Stomach (tissue), 9 donors: ENCODE results near the gene PCDHGA9. TPM values are rescaled to one million over a fixed set of nuclear protein-coding genes. Genes with fewer than 3 reads are reported as not detected.
"Not testable (repeated sequence)": the region's sequence is repeated elsewhere in the genome, so short reads cannot be mapped to it uniquely, and the experiment has no call there.

Experiments used
- DNase-seq, 2 donors: peaks; one replicate each; pipeline versions ENCODE4 v3.0.0 to v3.0.0-alpha.2; 2013 to 2019
- H3K27ac ChIP-seq, 5 donors: fragments of 200-600 bp in 4 of 5; sonication (generic) in 4 of 5; one replicate each; pipeline ENCODE4 v1.5.1; 2013 to 2019; ENCODE audit warnings: mild to moderate bottlenecking in 1 of 5, moderate library complexity in 1 of 5
- H3K27me3 ChIP-seq, 3 donors: fragments of 200-600 bp; sonication (generic); one replicate each; pipeline ENCODE4 v1.5.1; 2017 to 2019; ENCODE audit warnings: mixed run types in 1 of 3
- H3K36me3 ChIP-seq, 4 donors: fragments of 200-600 bp; sonication (generic); 1 replicate in 3 of 4; 2 replicates in 1 of 4; pipeline ENCODE4 v1.5.1; 2016 to 2019
- H3K4me1 ChIP-seq, 4 donors: fragments of 200-600 bp; sonication (generic); one replicate each; pipeline ENCODE4 v1.5.1; 2016 to 2019
- H3K4me3 ChIP-seq, 4 donors: fragments of 200-600 bp; sonication (generic) in 3 of 4; one replicate each; pipeline ENCODE4 v1.5.1; 2016 to 2019; ENCODE audit warnings: mild to moderate bottlenecking in 1 of 4
- H3K9me3 ChIP-seq, 4 donors: fragments of 200-600 bp; sonication (generic); one replicate each; pipeline ENCODE4 v1.5.1; 2016 to 2019
- CTCF ChIP-seq, 7 experiments: fragments of 450-650 bp in 4 of 7; fragments of 200-600 bp in 3 of 7; sonication (generic) in 3 of 7; IDR thresholded peaks; one replicate each; pipeline ENCODE4 v1.5.1; 2016 to 2019; ENCODE audit warnings: antibody characterized with exemption in 7 of 7, control low read depth in 2 of 7, mild to moderate bottlenecking in 1 of 7
- EP300 ChIP-seq: sonication (generic); formaldehyde crosslinking; IDR thresholded peaks from one replicate; pipeline ENCODE4 v1.6.1; 2017; ENCODE audit warnings: antibody characterized with exemption
- POLR2A ChIP-seq, 4 donors: fragments of 450-650 bp; IDR thresholded peaks; one replicate each; pipeline ENCODE4 v1.6.1; 2016; ENCODE audit warnings: antibody characterized with exemption in 4 of 4, control low read depth in 2 of 4, mild to moderate bottlenecking in 1 of 4, moderate library complexity in 1 of 4
- POLR2AphosphoS5 ChIP-seq, 3 donors: sonication (generic); formaldehyde crosslinking; IDR thresholded peaks; one replicate each; pipeline ENCODE4 v1.6.1; 2016; ENCODE audit warnings: antibody characterized with exemption in 3 of 3
- WGBS, 5 donors: extraction: QIAGEN DNeasy Blood & Tissue Kit in 3 of 5; methylation state at CpG; one replicate each; pipeline versions ENCODE4 v1.1.5 to v1.1.7; 2013 to 2018; 5-methylcytosine and 5-hydroxymethylcytosine counted together
- intact Hi-C: fragments of 100-400 bp; cut with DNase I; formaldehyde crosslinking; loops from one replicate; pipeline ENCODE4 v1.15.1; 2023; ENCODE audit warnings: low total_unique reads
- polyA plus RNA-seq, 3 donors: library from polyadenylated mRNA; stranded (reverse); fragments of 200-250 nt; gene quantifications; one replicate each; pipeline ENCODE4 v1.2.3, GENCODE V29; 2013
- total RNA-seq, 5 donors: library from RNA; depleted of rRNA; stranded (reverse); fragments of >200 nt; gene quantifications; one replicate each; pipeline versions ENCODE4 v1.1.0 to v1.2.3, GENCODE V29; 2014 to 2016
- donor health status: healthy with polysubstance abuse.
- donor health status: Bipolar disorder and iron deficiency.
- donor health status: healthy.

PCDHGA9 gene
- total and polyA plus RNA-seq, 8 donors: 0.13 to 10.1 (median 2.0) TPM; not detected in 2

DNA sequence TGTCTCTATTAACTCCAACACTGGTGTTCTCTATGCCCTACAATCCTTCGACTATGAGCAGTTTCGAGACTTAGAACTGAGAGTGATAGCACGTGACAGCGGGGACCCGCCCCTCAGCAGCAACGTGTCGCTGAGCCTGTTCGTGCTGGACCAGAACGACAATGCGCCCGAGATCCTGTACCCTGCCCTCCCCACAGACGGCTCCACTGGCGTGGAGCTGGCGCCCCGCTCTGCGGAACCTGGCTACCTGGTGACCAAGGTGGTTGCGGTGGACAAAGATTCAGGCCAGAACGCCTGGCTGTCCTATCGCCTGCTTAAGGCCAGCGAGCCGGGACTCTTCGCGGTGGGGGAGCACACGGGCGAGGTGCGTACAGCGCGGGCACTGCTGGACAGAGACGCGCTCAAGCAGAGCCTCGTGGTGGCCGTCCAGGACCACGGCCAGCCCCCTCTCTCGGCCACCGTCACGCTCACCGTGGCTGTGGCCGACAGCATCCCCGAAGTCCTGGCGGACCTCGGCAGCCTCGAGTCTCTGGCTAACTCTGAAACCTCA is 20.2 kb downstream of the PCDHGA9 start:
- no peak overlapping the region for H3K27ac ChIP-seq
- WGBS, 5 donors: 23 to 34% (median 24%) methylated on average over 15 to 42 of the region's 42 CpGs
- intact Hi-C loops: no loop called here
- peaks cover 0 to 26% (median 7%) of the 10 kb centered on the region in 4 donors for H3K4me1 ChIP-seq
- no peak for TF ChIP-seq POLR2AphosphoS5 (IDR thresholded peaks at IDR 0.05)
- no peak for TF ChIP-seq CTCF (IDR thresholded peaks at IDR 0.05)
- TF ChIP-seq EP300: no peak
- TF ChIP-seq POLR2A (IDR thresholded peaks at IDR 0.05): no peak
- peaks cover 0 to 36% (median 5%) of the 10 kb centered on the region in 4 donors for H3K36me3 ChIP-seq
- no peak for DNase-seq
- H3K4me3 ChIP-seq: no peak overlapping the region
- peaks cover 79 to 100% (median 99%) of the 10 kb centered on the region in 4 donors for H3K9me3 ChIP-seq
- H3K27me3 ChIP-seq: peaks cover 0 to 78% (median 20%) of the 10 kb centered on the region in 3 donors

- 35 to 44% (median 42%) methylated on average over 16 to 53 of the region's 53 CpGs for WGBS, 5 donors
- DNase-seq: no peak
- TF ChIP-seq EP300: no peak
- intact Hi-C loops: no loop called here
- Histone ChIP-seq H3K27me3 (peaks cover 0 to 74% (median 15%) of the 10 kb centered on the region in 3 donors), H3K36me3 (peaks cover 0 to 32% (median 8%) of the 10 kb centered on the region in 4 donors), H3K4me1 (peaks cover 0 to 11% (median 0%) of the 10 kb centered on the region in 4 donors), H3K27ac (no peak overlapping the region), H3K9me3 (peaks cover 63 to 100% (median 99%) of the 10 kb centered on the region in 4 donors), H3K4me3 (no peak overlapping the region)
Measured at GRCh38 chr5:141427783-141428426, 25.3 kb downstream of the PCDHGA9 start.

DNA sequence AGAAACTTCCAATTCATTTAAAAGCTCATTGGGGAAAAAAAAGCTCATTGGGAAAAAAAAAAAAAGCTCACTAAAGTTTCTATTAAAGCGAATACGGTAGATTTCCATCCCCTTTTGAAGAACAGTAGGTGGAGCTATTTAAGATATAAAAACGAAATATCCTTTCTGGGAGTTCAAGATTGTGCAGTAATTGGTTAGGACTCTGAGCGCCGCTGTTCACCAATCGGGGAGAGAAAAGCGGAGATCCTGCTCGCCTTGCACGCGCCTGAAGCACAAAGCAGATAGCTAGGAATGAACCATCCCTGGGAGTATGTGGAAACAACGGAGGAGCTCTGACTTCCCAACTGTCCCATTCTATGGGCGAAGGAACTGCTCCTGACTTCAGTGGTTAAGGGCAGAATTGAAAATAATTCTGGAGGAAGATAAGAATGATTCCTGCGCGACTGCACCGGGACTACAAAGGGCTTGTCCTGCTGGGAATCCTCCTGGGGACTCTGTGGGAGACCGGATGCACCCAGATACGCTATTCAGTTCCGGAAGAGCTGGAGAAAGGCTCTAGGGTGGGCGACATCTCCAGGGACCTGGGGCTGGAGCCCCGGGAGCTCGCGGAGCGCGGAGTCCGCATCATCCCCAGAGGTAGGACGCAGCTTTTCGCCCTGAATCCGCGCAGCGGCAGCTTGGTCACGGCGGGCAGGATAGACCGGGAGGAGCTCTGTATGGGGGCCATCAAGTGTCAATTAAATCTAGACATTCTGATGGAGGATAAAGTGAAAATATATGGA is 27.9 kb downstream of the PCDHGA9 start, which contains the start of gene PCDHGA12:
Gene PCDHGA12, plus strand, starts transcription at position 176 of the 782 bp plus-strand sequence. Its CDS starts 253 bp downstream, at position 429.
- TF ChIP-seq EP300: no peak
- no peak for TF ChIP-seq CTCF (IDR thresholded peaks at IDR 0.05)
- TF ChIP-seq POLR2AphosphoS5 (IDR thresholded peaks at IDR 0.05): no peak
- no peak for TF ChIP-seq POLR2A (IDR thresholded peaks at IDR 0.05)
- Histone ChIP-seq H3K9me3 (peaks cover 64 to 100% (median 97%) of the 10 kb centered on the region in 4 donors), H3K36me3 (peaks cover 0 to 24% (median 8%) of the 10 kb centered on the region in 4 donors), H3K4me3 (peak within 1 kb of the TSS; percentile 20 to 34 (median 29)), H3K27me3 (peaks cover 0 to 71% (median 12%) of the 10 kb centered on the region in 3 donors), H3K27ac (no peak within 1 kb of the TSS), H3K4me1 (peaks cover 0 to 10% (median 0%) of the 10 kb centered on the region in 4 donors)
- intact Hi-C loops: no loop called here
- peak in 1 of 2 donors; percentile 54 for DNase-seq
- 10 to 20% (median 13%) methylated on average over 33 of the region's 33 CpGs for WGBS, 5 donors

DNA sequence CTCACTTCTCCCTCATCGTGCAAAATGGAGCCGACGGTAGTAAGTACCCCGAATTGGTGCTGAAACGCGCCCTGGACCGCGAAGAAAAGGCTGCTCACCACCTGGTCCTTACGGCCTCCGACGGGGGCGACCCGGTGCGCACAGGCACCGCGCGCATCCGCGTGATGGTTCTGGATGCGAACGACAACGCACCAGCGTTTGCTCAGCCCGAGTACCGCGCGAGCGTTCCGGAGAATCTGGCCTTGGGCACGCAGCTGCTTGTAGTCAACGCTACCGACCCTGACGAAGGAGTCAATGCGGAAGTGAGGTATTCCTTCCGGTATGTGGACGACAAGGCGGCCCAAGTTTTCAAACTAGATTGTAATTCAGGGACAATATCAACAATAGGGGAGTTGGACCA is 28.7 kb downstream of the PCDHGA9 start:
- peak overlapping the region; percentile 20 to 34 (median 29) for H3K4me3 ChIP-seq
- H3K27me3 ChIP-seq: peaks cover 0 to 64% (median 12%) of the 10 kb centered on the region in 3 donors
- intact Hi-C loops: no loop called here
- 18 to 26% (median 20%) methylated on average over 12 to 37 of the region's 37 CpGs for WGBS, 5 donors
- no peak for TF ChIP-seq CTCF (IDR thresholded peaks at IDR 0.05)
- no peak for TF ChIP-seq POLR2A (IDR thresholded peaks at IDR 0.05)
- no peak for TF ChIP-seq POLR2AphosphoS5 (IDR thresholded peaks at IDR 0.05)
- TF ChIP-seq EP300: no peak
- peak in 1 of 2 donors; percentile 13 for DNase-seq
- H3K27ac ChIP-seq: no peak overlapping the region
- peaks cover 58 to 100% (median 94%) of the 10 kb centered on the region in 4 donors for H3K9me3 ChIP-seq
- peaks cover 0 to 16% (median 6%) of the 10 kb centered on the region in 4 donors for H3K36me3 ChIP-seq
- H3K4me1 ChIP-seq: peaks cover 0 to 10% (median 0%) of the 10 kb centered on the region in 4 donors

- Histone ChIP-seq H3K9me3 (peaks cover 48 to 99% (median 89%) of the 10 kb centered on the region in 4 donors), H3K36me3 (peaks cover 0 to 14% (median 4%) of the 10 kb centered on the region in 4 donors), H3K4me1 (peaks cover 0 to 10% (median 0%) of the 10 kb centered on the region in 4 donors), H3K27me3 (peaks cover 0 to 56% (median 12%) of the 10 kb centered on the region in 3 donors)
- DNase-seq, intact Hi-C loops, H3K27ac ChIP-seq, H3K4me3 ChIP-seq: not testable (repeated sequence)
- WGBS, 5 donors: 23 to 33% (median 30%) methylated on average over 8 to 38 of the region's 38 CpGs
Measured at GRCh38 chr5:141432308-141432707, 29.7 kb downstream of the PCDHGA9 start.

DNA sequence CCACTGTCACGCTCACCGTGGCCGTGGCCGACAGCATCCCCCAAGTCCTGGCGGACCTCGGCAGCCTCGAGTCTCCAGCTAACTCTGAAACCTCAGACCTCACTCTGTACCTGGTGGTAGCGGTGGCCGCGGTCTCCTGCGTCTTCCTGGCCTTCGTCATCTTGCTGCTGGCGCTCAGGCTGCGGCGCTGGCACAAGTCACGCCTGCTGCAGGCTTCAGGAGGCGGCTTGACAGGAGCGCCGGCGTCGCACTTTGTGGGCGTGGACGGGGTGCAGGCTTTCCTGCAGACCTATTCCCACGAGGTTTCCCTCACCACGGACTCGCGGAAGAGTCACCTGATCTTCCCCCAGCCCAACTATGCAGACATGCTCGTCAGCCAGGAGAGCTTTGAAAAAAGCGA is 30.1 kb downstream of the PCDHGA9 start:
- Histone ChIP-seq H3K27me3 (peaks cover 0 to 52% (median 12%) of the 10 kb centered on the region in 3 donors), H3K4me1 (peaks cover 0 to 10% (median 0%) of the 10 kb centered on the region in 4 donors), H3K36me3 (peaks cover 0 to 13% (median 4%) of the 10 kb centered on the region in 4 donors), H3K9me3 (peaks cover 44 to 99% (median 87%) of the 10 kb centered on the region in 4 donors)
- intact Hi-C loops, H3K4me3 ChIP-seq, H3K27ac ChIP-seq, DNase-seq: not testable (repeated sequence)
- WGBS, 5 donors: 16 to 31% (median 24%) methylated on average over 22 to 29 of the region's 29 CpGs
